Psoas muscle (tissue), 8 donors: ENCODE results near the gene LAMA3. TPM values are rescaled to one million over a fixed set of nuclear protein-coding genes. Genes with fewer than 3 reads are reported as not detected.

Experiments
- ATAC-seq, 4 donors: fragments of 200-7000 bp; cut with Tn5 transposase; one replicate each; pipeline ENCODE4 v1.9.1; 2020; ENCODE audit warnings: moderate library complexity in 3 of 4, mild to moderate bottlenecking in 2 of 4
- DNase-seq, 2 donors: peaks; one replicate each; pipeline ENCODE4 v3.0.0-alpha.2; 2020
- H3K27ac ChIP-seq: fragments of 200-600 bp; one replicate; pipeline ENCODE4 v1.8.0; 2022
- H3K27me3 ChIP-seq, 3 donors: fragments of 200-600 bp in 1 of 3; one replicate each; pipeline versions ENCODE4 v1.6.1 to v1.8.0; 2013 to 2022; ENCODE audit warnings: low read length in 2 of 3, mild to moderate bottlenecking in 2 of 3, moderate library complexity in 1 of 3; ENCODE audit not compliant: insufficient read depth in 3 of 3
- H3K36me3 ChIP-seq, 2 donors: fragments of 200-600 bp in 1 of 2; one replicate each; pipeline versions ENCODE4 v1.6.1 to v1.8.0; 2013 to 2022; ENCODE audit warnings: low read depth in 1 of 2, mild to moderate bottlenecking in 1 of 2, moderate library complexity in 1 of 2; ENCODE audit not compliant: insufficient read depth in 1 of 2
- H3K4me1 ChIP-seq: fragments of 200-600 bp; one replicate; pipeline ENCODE4 v1.8.0; 2022
- H3K4me3 ChIP-seq: fragments of 200-600 bp; one replicate; pipeline ENCODE4 v1.8.0; 2022; ENCODE audit warnings: mild to moderate bottlenecking
- H3K9me3 ChIP-seq: fragments of 200-600 bp; one replicate; pipeline ENCODE4 v1.8.0; 2022
- CTCF ChIP-seq: fragments of 200-600 bp; IDR thresholded peaks from one replicate; pipeline ENCODE4 v1.8.0; 2022; ENCODE audit warnings: antibody characterized with exemption
- WGBS, 3 donors: extraction: QIAGEN DNeasy Blood & Tissue Kit; methylation state at CpG; one replicate each; pipeline versions ENCODE4 v1.1.6 to v1.1.7; 2013; 5-methylcytosine and 5-hydroxymethylcytosine counted together
- intact Hi-C, 2 donors: fragments of 100-400 bp; cut with DNase I; formaldehyde crosslinking; loops; one replicate each; pipeline versions ENCODE4 v1.11.0 to v1.14.2; 2022
- polyA plus RNA-seq, 3 donors: library from polyadenylated mRNA; stranded (reverse); fragments of 200-250 nt; gene quantifications; one replicate each; pipeline ENCODE4 v1.2.3, GENCODE V29; 2013
- total RNA-seq, 4 donors: library from RNA; stranded (reverse); fragmentation: NEBNext Ultra II Directional in 2 of 4; extraction: Animal tissue kit (Norgen Biotek cat#: 25700) in 2 of 4; gene quantifications; one replicate each; pipeline versions ENCODE4 v1.2.1 to v1.2.4, GENCODE V29; 2021 to 2023
- donor health status: healthy with polysubstance abuse.
- donor health status: DM: no; HTN: no; CAD: no; lungs with moderate emphysema.
- donor health status: Bipolar disorder and iron deficiency.
- donor health status: healthy.
- donor health status: DM: yes; HTN: yes; CAD: no.
- donor health status: DM: no; HTN: no; CAD: no.
- donor health status: DM: no; HTN: no; CAD: no.
- donor health status: DM: yes; HTN: yes; CAD: no.

LAMA3 gene
- total and polyA plus RNA-seq, 7 donors, result 0.49 to 4.2 (median 1.8) TPM

GRCh38 chr18:23964282-23965238, 275.3 kb downstream of the LAMA3 start:
- Histone ChIP-seq H3K9me3 (no peaks in the 10 kb centered on the region), H3K36me3 (no peaks in the 10 kb centered on the region), H3K27ac (no peak overlapping the region), H3K4me3 (no peak overlapping the region), H3K27me3 (no peaks in the 10 kb centered on the region), H3K4me1 (no peaks in the 10 kb centered on the region)
- TF ChIP-seq CTCF, result no peak
- WGBS, 3 donors, result 91 to 95% (median 93%) methylated on average over 10 to 11 of the region's 11 CpGs
- ATAC-seq (no peak), DNase-seq (no peak)
- intact Hi-C loops, result no loop called here

GRCh38 chr18:23966909-23967308, 277.7 kb downstream of the LAMA3 start:
- DNase-seq (no peak), ATAC-seq (no peak)
- WGBS, 3 donors, result 78 to 88% (median 82%) methylated on average over 8 of the region's 8 CpGs
- H3K4me1 ChIP-seq, result no peaks in the 10 kb centered on the region
- intact Hi-C loops, result no loop called here
- H3K4me3 ChIP-seq, result no peak overlapping the region
- no peak overlapping the region for H3K27ac ChIP-seq
- H3K36me3 ChIP-seq, result no peaks in the 10 kb centered on the region
- no peak for TF ChIP-seq CTCF
- no peaks in the 10 kb centered on the region for H3K27me3 ChIP-seq
- no peaks in the 10 kb centered on the region for H3K9me3 ChIP-seq

GRCh38 chr18:23967321-23968089, 278.3 kb downstream of the LAMA3 start:
- Histone ChIP-seq H3K9me3 (no peaks in the 10 kb centered on the region), H3K4me3 (no peak overlapping the region), H3K27me3 (no peaks in the 10 kb centered on the region), H3K36me3 (no peaks in the 10 kb centered on the region), H3K27ac (no peak overlapping the region), H3K4me1 (no peaks in the 10 kb centered on the region)
- no peak for ATAC-seq
- TF ChIP-seq CTCF, result no peak
- intact Hi-C loops, result no loop called here
- 63 to 73% (median 68%) methylated on average over 9 of the region's 9 CpGs for WGBS, 3 donors
- no peak for DNase-seq

- intact Hi-C loops, result no loop called here
- WGBS, 3 donors, result 84 to 93% (median 90%) methylated on average over 4 of the region's 4 CpGs
- no peak overlapping the region for H3K27ac ChIP-seq
- DNase-seq, result no peak
- H3K4me1 ChIP-seq, result no peaks in the 10 kb centered on the region
- H3K4me3 ChIP-seq, result no peak overlapping the region
- TF ChIP-seq CTCF, result no peak
- no peaks in the 10 kb centered on the region for H3K36me3 ChIP-seq
- no peak for ATAC-seq
- H3K9me3 ChIP-seq, result no peaks in the 10 kb centered on the region
- no peaks in the 10 kb centered on the region for H3K27me3 ChIP-seq
Measured at GRCh38 chr18:23968638-23969604, 279.7 kb downstream of the LAMA3 start.
